Stimulated activated CD4-positive, alpha-beta T cell treated with anti-CD3 and anti-CD28 coated beads, Interleukin-2, amount 100 ng/mL, for 4 hours (primary cell): ENCODE measurements around the gene TMEM252.

Source experiments
- DNase-seq: peaks from one replicate; pipeline ENCODE4 v3.0.0-alpha.2; 2020; ENCODE audit warnings: low read depth

TMEM252 gene

GRCh38 chr9:68540712-68541535 is at the start of gene TMEM252:
Gene TMEM252, minus strand, starts transcription at chr9:68540883. Its CDS starts 69 bp downstream, at chr9:68540814.
- DNase-seq, result no peak

- DNase-seq, result no peak
Measured at GRCh38 chr9:68585034-68585761, 44.5 kb upstream of the TMEM252 start.

GRCh38 chr9:68584189-68585033 is 43.7 kb upstream of the TMEM252 start:
- peak; percentile 69 for DNase-seq

GRCh38 chr9:68581696-68582095 is 41.0 kb upstream of the TMEM252 start:
- DNase-seq, result no peak

GRCh38 chr9:68577774-68578591 is 37.3 kb upstream of the TMEM252 start:
- no peak for DNase-seq

GRCh38 chr9:68575817-68576216 is 35.1 kb upstream of the TMEM252 start:
- DNase-seq, result no peak

GRCh38 chr9:68574150-68574549 is 33.5 kb upstream of the TMEM252 start:
- DNase-seq, result no peak

GRCh38 chr9:68567565-68567964 is 26.9 kb upstream of the TMEM252 start:
- no peak for DNase-seq

GRCh38 chr9:68562461-68562860 is 21.8 kb upstream of the TMEM252 start:
- DNase-seq, result no peak

GRCh38 chr9:68560071-68560844 is 19.6 kb upstream of the TMEM252 start:
- peak; percentile 9 for DNase-seq

- DNase-seq, result no peak
Measured at GRCh38 chr9:68558545-68558944, 17.9 kb upstream of the TMEM252 start.

GRCh38 chr9:68555437-68556150 is 14.9 kb upstream of the TMEM252 start:
- no peak for DNase-seq

GRCh38 chr9:68552700-68553476 is 12.2 kb upstream of the TMEM252 start:
- DNase-seq, result no peak

- DNase-seq, result no peak
Measured at GRCh38 chr9:68551191-68551590, 10.5 kb upstream of the TMEM252 start.

GRCh38 chr9:68548241-68548640 is 7.6 kb upstream of the TMEM252 start:
- no peak for DNase-seq

- DNase-seq, result no peak
Measured at GRCh38 chr9:68547417-68547816, 6.7 kb upstream of the TMEM252 start.

- DNase-seq, result no peak
Measured at GRCh38 chr9:68546596-68547390, 6.1 kb upstream of the TMEM252 start.

GRCh38 chr9:68545033-68545705 is 4.5 kb upstream of the TMEM252 start:
- no peak for DNase-seq
